ENCODE measurements around the gene CDK8. TPM values are rescaled to one million over a fixed set of nuclear protein-coding genes. Genes with fewer than 3 reads are reported as not detected.

CDK8 gene
- total RNA-seq, 1 donor from 2014 or later: 21.2 TPM

DNA sequence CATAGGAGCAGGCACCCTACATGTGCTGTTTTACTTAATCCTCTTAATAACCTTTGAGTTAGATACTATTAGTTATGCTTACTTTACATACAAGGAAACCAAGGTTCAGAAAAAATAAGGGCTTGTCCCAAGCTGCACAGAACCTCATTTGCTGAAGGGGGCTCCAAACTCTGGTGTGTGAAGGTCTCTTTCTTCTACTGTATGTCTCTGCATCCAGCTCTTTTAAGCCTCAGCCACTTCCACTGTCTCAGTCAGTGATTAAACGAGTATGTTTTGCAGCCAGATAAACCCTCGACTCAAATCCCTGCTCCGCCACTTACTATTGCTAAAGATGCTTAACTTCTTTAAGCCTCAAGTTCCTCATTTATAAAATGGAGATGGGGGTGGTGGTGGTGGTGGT lies 191.2 kb downstream of the CDK8 start:
- Mint-ChIP-seq H3K27ac (no peak overlapping the region), H3K4me3 (ENCODE audit: low read depth) (no peak overlapping the region), H3K9me3 (no peaks in the 10 kb centered on the region), H3K36me3 (ENCODE audit: low read depth) (no peaks in the 10 kb centered on the region), H3K4me1 (ENCODE audit: low read depth) (no peaks in the 10 kb centered on the region), H3K27me3 (ENCODE audit: low read depth) (no peaks in the 10 kb centered on the region)
- DNase-seq (ENCODE audit: low spot score): no peak
- intact Hi-C loops (cut with micrococcal nuclease): no loop called here

DNA sequence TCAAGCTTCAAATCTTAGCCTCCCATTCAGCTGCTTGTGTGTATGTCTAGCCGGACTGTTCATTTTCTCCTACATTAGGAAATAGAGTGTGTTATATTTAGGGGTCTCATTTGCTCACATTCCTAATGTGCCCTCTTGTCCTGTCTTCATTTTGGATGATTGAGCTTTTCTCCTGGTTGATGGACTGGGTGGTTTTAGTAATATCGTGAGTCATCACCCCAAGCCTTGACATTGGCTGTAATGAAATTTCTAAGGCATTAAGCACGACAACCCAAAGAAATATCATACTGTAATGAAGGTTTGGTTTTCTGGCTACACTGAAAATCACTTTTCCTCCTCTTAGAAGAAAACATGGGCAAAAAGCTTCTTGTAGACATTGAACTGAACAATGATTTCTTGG lies 192.8 kb downstream of the CDK8 start:
- H3K27me3 Mint-ChIP-seq (ENCODE audit: low read depth): peaks cover 8% of the 10 kb centered on the region
- no peaks in the 10 kb centered on the region for H3K4me1 Mint-ChIP-seq (ENCODE audit: low read depth)
- H3K27ac Mint-ChIP-seq: no peak overlapping the region
- intact Hi-C loops (cut with micrococcal nuclease): no loop called here
- H3K4me3 Mint-ChIP-seq (ENCODE audit: low read depth): no peak overlapping the region
- DNase-seq (ENCODE audit: low spot score): no peak
- no peaks in the 10 kb centered on the region for H3K9me3 Mint-ChIP-seq
- H3K36me3 Mint-ChIP-seq (ENCODE audit: low read depth): no peaks in the 10 kb centered on the region

DNA sequence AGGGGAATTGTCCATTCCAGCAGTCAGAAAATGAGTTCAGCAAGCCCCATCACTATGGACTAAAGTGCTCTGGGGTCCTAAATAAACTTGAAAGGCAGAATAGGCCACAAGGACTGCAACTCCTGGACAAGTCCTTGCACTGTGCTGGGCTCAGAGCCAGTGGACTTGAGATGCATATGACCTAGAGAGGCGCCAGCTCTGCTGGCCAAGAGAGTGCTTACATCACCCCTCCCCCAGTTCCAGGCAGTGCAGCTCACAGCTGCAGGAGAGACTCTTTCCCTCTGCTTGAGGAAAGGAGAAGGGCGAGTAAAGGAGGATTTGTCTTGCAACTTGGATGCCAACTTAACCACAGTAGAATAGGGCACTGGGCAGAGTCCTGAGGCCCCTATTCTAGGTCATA lies 194.1 kb downstream of the CDK8 start:
- Mint-ChIP-seq H3K27ac (no peak overlapping the region), H3K4me3 (ENCODE audit: low read depth) (no peak overlapping the region), H3K36me3 (ENCODE audit: low read depth) (no peaks in the 10 kb centered on the region), H3K27me3 (ENCODE audit: low read depth) (peaks cover 13% of the 10 kb centered on the region), H3K4me1 (ENCODE audit: low read depth) (no peaks in the 10 kb centered on the region), H3K9me3 (no peaks in the 10 kb centered on the region)
- intact Hi-C loops (cut with micrococcal nuclease): no loop called here
- DNase-seq (ENCODE audit: low spot score): no peak

DNA sequence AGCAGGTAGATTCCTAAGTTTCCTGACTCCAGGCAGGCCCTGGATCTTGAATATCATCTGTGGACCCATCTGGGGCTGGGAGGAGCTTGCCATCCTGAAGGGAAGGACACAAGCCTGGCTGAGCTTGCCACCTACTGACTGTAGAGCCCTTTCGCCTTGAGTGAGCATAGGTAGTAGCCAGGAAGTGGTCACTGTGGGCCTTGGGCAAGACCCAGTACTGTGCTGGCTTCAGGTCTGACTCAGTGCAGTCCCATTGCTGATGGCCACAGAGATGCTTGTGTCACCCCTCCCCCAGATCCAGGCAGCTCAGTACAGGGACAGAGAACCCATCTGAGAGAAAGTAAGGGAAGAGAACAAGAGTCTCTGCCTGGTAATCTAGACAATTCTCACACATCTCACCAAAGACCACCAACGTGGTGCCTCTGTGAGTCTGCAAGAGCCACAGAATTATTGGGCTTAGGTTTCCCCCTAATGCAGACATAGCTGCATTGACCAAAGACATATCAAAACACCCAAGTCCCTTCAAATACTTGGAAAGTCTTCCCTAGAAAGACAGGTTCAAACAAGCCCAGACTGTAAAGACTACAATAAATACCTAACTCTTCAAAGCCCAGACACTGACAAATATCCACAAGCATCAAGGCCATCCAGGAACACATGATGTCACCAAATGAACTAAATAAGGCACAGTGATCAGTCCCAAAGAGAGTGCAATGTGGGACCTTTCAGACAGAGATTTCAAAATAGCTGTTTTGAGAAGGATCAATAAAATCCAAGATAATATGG lies 195.3 kb downstream of the CDK8 start:
- intact Hi-C loops (cut with micrococcal nuclease): no loop called here
- no peak overlapping the region for H3K27ac Mint-ChIP-seq
- no peaks in the 10 kb centered on the region for H3K9me3 Mint-ChIP-seq
- peaks cover 17% of the 10 kb centered on the region for H3K27me3 Mint-ChIP-seq (ENCODE audit: low read depth)
- no peaks in the 10 kb centered on the region for H3K36me3 Mint-ChIP-seq (ENCODE audit: low read depth)
- no peak overlapping the region for H3K4me3 Mint-ChIP-seq (ENCODE audit: low read depth)
- no peaks in the 10 kb centered on the region for H3K4me1 Mint-ChIP-seq (ENCODE audit: low read depth)
- DNase-seq (ENCODE audit: low spot score): no peak

Other genes starting within 250 kb of the CDK8 start
- gene SHISA2, start 202.1 kb upstream of the CDK8 start, total RNA-seq: 0.07 and 0.14 TPM in 2 replicates
- gene RNF6, start 31.8 kb upstream of the CDK8 start, total RNA-seq: 44.3 and 48.0 TPM in 2 replicates

All from activated T-helper 2 cell treated with anti-CD3 and anti-CD28 coated beads, Interferon-gamma antibody, Interleukin-2, Interleukin-4, amounts not matched to agents 10 μg/mL and 5 μg/mL and 100 μg/mL, durations not matched to agents 14 hours and 24 hours and 36 hours (primary cell).